Activated B cell treated with CpG ODN at 0.5 μM for 24 hours (primary cell): ENCODE results near the gene AGAP1. TPM values are rescaled to one million over a fixed set of nuclear protein-coding genes. Genes with fewer than 3 reads are reported as not detected.

Source experiments
- ATAC-seq: fragments of 200-7000 bp; cut with Tn5 transposase; one replicate; pipeline ENCODE4 v1.10.0; 2021; ENCODE audit warnings: low read depth, mild to moderate bottlenecking, moderate library complexity
- CTCF ChIA-PET: fragments of 350-600 bp; sonication (Branson Sonifier 250); formaldehyde crosslinking; loops from one replicate; lab custom pipeline; 2021; ENCODE audit warnings: antibody characterized with exemption; lab: Charles Lee
- POLR2A ChIA-PET: fragments of 350-600 bp; sonication (Branson Sonifier 250); formaldehyde crosslinking; loops from one replicate; lab custom pipeline; 2021; ENCODE audit warnings: antibody characterized with exemption; lab: Charles Lee
- DNase-seq: peaks from one replicate; pipeline ENCODE4 v3.0.0; 2022
- H3K27ac Mint-ChIP-seq: one replicate; pipeline ENCODE4 v1.8.0; 2020; ENCODE audit warnings: mixed read lengths
- H3K27me3 Mint-ChIP-seq: one replicate; pipeline ENCODE4 v1.8.0; 2021; ENCODE audit warnings: mixed read lengths
- H3K36me3 Mint-ChIP-seq: one replicate; pipeline ENCODE4 v1.8.0; 2021; ENCODE audit warnings: low read depth, mixed read lengths
- H3K4me1 Mint-ChIP-seq: one replicate; pipeline ENCODE4 v1.8.0; 2021; ENCODE audit warnings: mixed read lengths
- H3K4me3 Mint-ChIP-seq: one replicate; pipeline ENCODE4 v1.8.0; 2020; ENCODE audit warnings: mild to moderate bottlenecking, mixed read lengths
- H3K9me3 Mint-ChIP-seq: one replicate; pipeline ENCODE4 v1.8.0; 2020; ENCODE audit warnings: mixed read lengths
- intact Hi-C: fragments of 100-400 bp; cut with micrococcal nuclease; formaldehyde crosslinking; loops from one replicate; pipeline ENCODE4 v1.15.1; 2024
- total RNA-seq: library from RNA; stranded (reverse); gene quantifications from 2 replicates; pipeline ENCODE4 v1.2.3, GENCODE V29; 2022
- TF ChIP-seq, protein P1 (sequence below): fragments of 200-600 bp; IDR thresholded peaks from one replicate; pipeline ENCODE4 v1.8.0; 2022; ENCODE audit warnings: antibody characterized with exemption, mild to moderate bottlenecking

The AGAP1 gene
- total RNA-seq, 1 donor from 2014 or later: not detected

DNA sequence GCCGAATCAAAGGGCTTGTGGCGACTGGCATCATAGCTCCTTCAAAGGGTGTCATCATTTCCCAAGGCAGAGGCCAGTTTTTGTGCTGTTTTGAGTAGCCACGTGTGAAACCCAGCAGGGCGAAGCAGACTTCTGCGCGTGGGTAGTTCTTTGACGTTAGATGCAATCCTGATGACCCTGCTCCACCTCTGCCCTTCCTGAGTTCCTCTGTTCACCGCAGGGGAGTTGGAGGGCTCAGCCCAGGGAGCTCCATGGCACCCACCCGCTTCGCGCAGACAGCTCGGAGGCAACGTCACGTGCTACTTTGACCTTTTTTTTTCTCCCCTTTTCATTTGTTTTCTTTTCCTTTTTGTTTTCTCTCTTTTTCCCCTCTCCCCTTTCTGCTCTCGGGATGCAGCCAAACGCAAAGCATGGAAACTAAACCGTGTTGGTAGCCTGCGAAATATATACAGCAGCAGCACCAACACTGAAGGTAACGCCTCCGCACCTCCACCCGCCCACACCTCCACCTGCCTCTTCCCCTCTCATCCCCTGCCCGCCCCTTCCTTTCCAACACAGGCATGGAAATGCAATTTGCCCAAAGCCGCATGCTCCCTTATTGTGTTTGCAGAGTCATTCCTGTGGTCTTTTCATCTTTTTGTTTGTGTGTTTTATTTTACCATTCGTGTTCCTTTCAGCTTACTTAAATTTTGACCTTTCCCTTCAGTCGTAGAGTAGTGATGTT, 520.7 kb downstream of the AGAP1 start:
- H3K9me3 Mint-ChIP-seq: no peaks in the 10 kb centered on the region
- no peak overlapping the region for H3K4me3 Mint-ChIP-seq
- ChIA-PET CTCF (no interaction called here), POLR2A (no interaction called here)
- TF ChIP-seq, protein P1, sequence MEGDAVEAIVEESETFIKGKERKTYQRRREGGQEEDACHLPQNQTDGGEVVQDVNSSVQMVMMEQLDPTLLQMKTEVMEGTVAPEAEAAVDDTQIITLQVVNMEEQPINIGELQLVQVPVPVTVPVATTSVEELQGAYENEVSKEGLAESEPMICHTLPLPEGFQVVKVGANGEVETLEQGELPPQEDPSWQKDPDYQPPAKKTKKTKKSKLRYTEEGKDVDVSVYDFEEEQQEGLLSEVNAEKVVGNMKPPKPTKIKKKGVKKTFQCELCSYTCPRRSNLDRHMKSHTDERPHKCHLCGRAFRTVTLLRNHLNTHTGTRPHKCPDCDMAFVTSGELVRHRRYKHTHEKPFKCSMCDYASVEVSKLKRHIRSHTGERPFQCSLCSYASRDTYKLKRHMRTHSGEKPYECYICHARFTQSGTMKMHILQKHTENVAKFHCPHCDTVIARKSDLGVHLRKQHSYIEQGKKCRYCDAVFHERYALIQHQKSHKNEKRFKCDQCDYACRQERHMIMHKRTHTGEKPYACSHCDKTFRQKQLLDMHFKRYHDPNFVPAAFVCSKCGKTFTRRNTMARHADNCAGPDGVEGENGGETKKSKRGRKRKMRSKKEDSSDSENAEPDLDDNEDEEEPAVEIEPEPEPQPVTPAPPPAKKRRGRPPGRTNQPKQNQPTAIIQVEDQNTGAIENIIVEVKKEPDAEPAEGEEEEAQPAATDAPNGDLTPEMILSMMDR: no peak
- ATAC-seq: no peak
- no peaks in the 10 kb centered on the region for H3K4me1 Mint-ChIP-seq
- no peak for DNase-seq
- no peak overlapping the region for H3K27ac Mint-ChIP-seq
- H3K36me3 Mint-ChIP-seq: no peaks in the 10 kb centered on the region
- intact Hi-C loops: no loop called here
- peaks cover 7% of the 10 kb centered on the region for H3K27me3 Mint-ChIP-seq

DNA sequence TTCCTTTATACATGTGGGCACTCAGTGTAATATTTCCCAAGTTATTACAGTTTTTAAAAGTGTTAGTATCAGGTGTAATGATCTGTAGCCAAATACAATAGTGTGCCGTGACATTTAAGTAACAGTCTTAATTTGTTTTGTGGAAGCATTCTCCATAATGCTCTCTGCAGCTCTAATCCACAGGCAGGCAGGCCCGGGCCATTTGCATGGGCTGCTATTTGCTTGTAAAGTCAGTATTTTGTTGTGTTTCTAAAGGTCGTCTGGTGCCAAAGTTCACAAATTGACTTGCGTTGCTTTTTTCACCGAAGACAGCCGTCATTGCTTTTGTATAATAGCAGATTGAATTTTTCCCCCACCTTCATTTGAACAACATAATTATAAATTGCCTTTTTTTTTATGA, 521.3 kb downstream of the AGAP1 start:
- DNase-seq (no peak), ATAC-seq (no peak)
- Mint-ChIP-seq H3K4me1 (no peaks in the 10 kb centered on the region), H3K4me3 (no peak overlapping the region), H3K36me3 (no peaks in the 10 kb centered on the region), H3K27me3 (peaks cover 7% of the 10 kb centered on the region), H3K9me3 (no peaks in the 10 kb centered on the region), H3K27ac (no peak overlapping the region)
- CTCF ChIA-PET: no interaction called here
- TF ChIP-seq, protein P1: no peak
- POLR2A ChIA-PET: no interaction called here
- intact Hi-C loops: no loop called here

DNA sequence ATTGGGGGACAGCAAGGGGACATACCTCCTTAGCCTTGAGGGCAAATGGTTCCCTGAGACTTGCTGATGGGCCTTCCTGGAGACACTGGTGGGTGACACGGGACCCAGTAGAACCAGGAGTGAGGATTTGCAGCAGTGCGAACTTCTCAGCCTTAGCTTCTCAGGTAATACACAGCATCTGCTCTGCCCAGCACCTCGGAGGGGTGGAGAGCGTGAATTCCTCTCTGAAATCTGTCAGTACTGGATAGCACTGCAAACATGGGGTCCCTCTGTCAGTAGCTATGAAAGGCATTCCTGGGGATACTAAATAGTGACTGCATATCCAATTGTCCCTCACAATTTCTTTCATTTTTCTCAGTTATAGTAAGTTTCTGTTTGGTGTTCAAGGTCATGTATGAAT, 522.7 kb downstream of the AGAP1 start:
- Mint-ChIP-seq H3K4me3 (no peak overlapping the region), H3K36me3 (no peaks in the 10 kb centered on the region), H3K4me1 (no peaks in the 10 kb centered on the region), H3K27me3 (peaks cover 7% of the 10 kb centered on the region), H3K27ac (no peak overlapping the region), H3K9me3 (no peaks in the 10 kb centered on the region)
- ATAC-seq: no peak
- intact Hi-C loops: no loop called here
- TF ChIP-seq, protein P1: no peak
- CTCF ChIA-PET: no interaction called here
- POLR2A ChIA-PET: no interaction called here
- DNase-seq: no peak

- no peaks in the 10 kb centered on the region for H3K9me3 Mint-ChIP-seq
- ATAC-seq (no peak), DNase-seq (no peak)
- CTCF ChIA-PET: no interaction called here
- no peaks in the 10 kb centered on the region for H3K4me1 Mint-ChIP-seq
- intact Hi-C loops: no loop called here
- H3K27ac Mint-ChIP-seq: no peak overlapping the region
- peaks cover 7% of the 10 kb centered on the region for H3K27me3 Mint-ChIP-seq
- no peak overlapping the region for H3K4me3 Mint-ChIP-seq
- H3K36me3 Mint-ChIP-seq: no peaks in the 10 kb centered on the region
- POLR2A ChIA-PET: no interaction called here
- TF ChIP-seq, protein P1: no peak
Measured at GRCh38 chr2:236017446-236017845, 523.6 kb downstream of the AGAP1 start.

DNA sequence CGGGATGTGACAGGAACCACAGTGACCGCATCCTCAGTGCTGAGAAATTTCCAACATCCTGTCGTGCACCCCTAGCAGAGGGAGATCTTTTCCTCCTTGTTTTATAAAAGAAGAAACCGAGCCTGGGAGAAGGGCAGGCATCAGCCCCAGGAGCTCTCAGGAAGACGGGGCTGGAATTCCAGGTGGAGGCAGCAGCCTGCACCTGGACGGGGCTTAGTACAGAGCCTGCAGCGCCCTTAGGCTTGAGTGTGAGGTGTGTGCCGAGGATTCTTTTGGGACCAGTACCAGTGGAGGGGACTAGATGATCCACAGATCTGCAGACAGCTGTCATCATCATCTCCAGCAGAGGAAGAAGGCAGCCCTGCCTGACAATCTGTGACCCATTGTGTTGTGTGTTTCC, 525.6 kb downstream of the AGAP1 start:
- no peak for ATAC-seq
- no peak overlapping the region for H3K4me3 Mint-ChIP-seq
- ChIA-PET POLR2A (no interaction called here), CTCF (no interaction called here)
- TF ChIP-seq, protein P1: no peak
- no peak for DNase-seq
- peaks cover 7% of the 10 kb centered on the region for H3K27me3 Mint-ChIP-seq
- H3K36me3 Mint-ChIP-seq: no peaks in the 10 kb centered on the region
- H3K27ac Mint-ChIP-seq: no peak overlapping the region
- H3K4me1 Mint-ChIP-seq: no peaks in the 10 kb centered on the region
- intact Hi-C loops: no loop called here
- H3K9me3 Mint-ChIP-seq: no peaks in the 10 kb centered on the region
